BJ (cell line): Measurements from ENCODE around the gene RIOX2. TPM values are rescaled to one million over a fixed set of nuclear protein-coding genes. Genes with fewer than 3 reads are reported as not detected.
"Not testable (repeated sequence)": the region's sequence is repeated elsewhere in the genome, so short reads cannot be mapped to it uniquely, and the experiment has no call there.

Experiments
- CTCF ChIA-PET: fragments of 350-600 bp; formaldehyde crosslinking; extraction: SDS; loops from one replicate; lab custom pipeline; 2021; ENCODE audit warnings: antibody characterized with exemption, inconsistent platforms; lab: Yijun Ruan, JAX
- POLR2A ChIA-PET: fragments of 300-600 bp; sonication (Branson Sonifier 250); formaldehyde crosslinking; extraction: SDS; loops from one replicate; lab custom pipeline; 2021; ENCODE audit warnings: antibody characterized with exemption; lab: Charles Lee
- DNase-seq: peaks from one replicate; pipeline ENCODE4 v3.0.0-alpha.2; 2011; ENCODE audit warnings: low read depth
- H3K27me3 ChIP-seq: 2 replicates; pipeline ENCODE4 v1.6.0; 2011; ENCODE audit warnings: low read length; ENCODE audit not compliant: control insufficient read depth, insufficient read depth
- H3K36me3 ChIP-seq: 2 replicates; pipeline ENCODE4 v1.5.1; 2011; ENCODE audit warnings: low read length; ENCODE audit not compliant: control insufficient read depth, insufficient read depth
- H3K4me3 ChIP-seq: 2 replicates; pipeline ENCODE4 v1.5.1; 2011; ENCODE audit warnings: low read depth, mild to moderate bottlenecking, control low read depth, low read length
- polyA plus RNA-seq: library from polyadenylated mRNA; depleted of rRNA; stranded (reverse); fragments of >200 nt; gene quantifications from 2 replicates; pipeline ENCODE4 v1.2.3, GENCODE V29; 2011
- TF ChIP-seq, protein P1 (sequence below): IDR thresholded peaks from 2 replicates; pipeline ENCODE4 v1.5.1; 2011; ENCODE audit warnings: low read depth, mild to moderate bottlenecking, control low read depth, inconsistent platforms, low read length, moderate library complexity; ENCODE audit not compliant: insufficient read depth

The RIOX2 gene
- polyA plus RNA-seq, 1 experiment = 19.6 TPM

DNA sequence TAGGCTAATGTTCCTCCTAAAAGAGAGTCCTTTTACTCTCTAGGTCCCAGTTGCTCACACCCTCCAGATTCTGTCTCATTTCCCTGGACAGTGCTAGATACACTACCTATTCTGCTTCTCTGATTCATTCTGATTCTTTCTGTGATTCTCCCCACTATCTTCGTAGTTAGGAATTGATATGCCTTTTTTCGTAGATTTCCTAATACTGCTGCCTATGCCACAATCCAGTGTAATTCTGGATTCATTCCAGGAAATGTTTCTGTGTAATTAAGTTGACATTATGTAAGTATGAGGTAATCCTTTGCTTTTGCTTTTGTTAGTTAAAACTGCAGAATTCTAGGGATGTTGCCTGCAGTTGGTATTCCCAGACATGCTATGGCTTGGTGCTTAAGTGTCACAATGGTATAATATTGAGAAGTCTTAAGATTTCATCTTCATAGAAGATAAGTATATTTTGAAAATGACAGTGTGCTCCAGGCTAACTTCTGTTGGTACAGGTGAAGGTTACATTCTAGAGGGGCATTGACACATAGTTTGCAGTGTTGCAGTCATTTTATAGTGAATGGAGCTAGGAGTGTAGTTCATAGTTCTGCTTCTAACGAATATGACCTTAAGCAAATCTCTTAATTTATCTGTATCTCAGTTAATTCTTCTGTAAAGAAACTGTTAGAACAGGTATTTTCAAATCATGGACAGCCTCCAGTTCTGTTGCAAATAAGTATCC lies 54.3 kb downstream of the RIOX2 start:
- Histone ChIP-seq H3K36me3 (no peaks in the 10 kb centered on the region; the same call in none of the 2 replicates), H3K27me3 (no peaks in the 10 kb centered on the region), H3K4me3 (no peak overlapping the region)
- TF ChIP-seq, protein P1, sequence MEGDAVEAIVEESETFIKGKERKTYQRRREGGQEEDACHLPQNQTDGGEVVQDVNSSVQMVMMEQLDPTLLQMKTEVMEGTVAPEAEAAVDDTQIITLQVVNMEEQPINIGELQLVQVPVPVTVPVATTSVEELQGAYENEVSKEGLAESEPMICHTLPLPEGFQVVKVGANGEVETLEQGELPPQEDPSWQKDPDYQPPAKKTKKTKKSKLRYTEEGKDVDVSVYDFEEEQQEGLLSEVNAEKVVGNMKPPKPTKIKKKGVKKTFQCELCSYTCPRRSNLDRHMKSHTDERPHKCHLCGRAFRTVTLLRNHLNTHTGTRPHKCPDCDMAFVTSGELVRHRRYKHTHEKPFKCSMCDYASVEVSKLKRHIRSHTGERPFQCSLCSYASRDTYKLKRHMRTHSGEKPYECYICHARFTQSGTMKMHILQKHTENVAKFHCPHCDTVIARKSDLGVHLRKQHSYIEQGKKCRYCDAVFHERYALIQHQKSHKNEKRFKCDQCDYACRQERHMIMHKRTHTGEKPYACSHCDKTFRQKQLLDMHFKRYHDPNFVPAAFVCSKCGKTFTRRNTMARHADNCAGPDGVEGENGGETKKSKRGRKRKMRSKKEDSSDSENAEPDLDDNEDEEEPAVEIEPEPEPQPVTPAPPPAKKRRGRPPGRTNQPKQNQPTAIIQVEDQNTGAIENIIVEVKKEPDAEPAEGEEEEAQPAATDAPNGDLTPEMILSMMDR = no peak
- DNase-seq = no peak
- CTCF ChIA-PET = no interaction called here
- POLR2A ChIA-PET = no interaction called here

DNA sequence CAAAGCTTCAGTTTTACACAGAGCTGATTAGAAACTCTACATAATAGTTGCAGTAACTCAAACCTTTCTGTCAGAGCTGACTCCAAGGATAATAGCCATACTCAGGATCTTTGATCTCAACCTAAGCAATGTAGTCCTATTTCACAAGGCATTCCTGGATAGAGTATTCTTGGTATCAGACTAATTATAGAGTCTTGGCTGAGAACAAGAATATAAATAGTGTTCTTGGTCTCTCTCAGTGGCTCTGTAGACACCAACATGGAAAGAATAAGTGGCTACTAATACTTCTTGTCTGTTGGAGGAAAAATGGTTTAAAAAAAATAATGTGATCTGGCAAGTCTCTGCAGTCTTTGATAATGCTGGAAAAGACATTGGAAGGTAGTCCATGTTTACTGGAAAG lies 55.7 kb downstream of the RIOX2 start:
- CTCF ChIA-PET = no interaction called here
- DNase-seq = no peak
- POLR2A ChIA-PET = no interaction called here

DNA sequence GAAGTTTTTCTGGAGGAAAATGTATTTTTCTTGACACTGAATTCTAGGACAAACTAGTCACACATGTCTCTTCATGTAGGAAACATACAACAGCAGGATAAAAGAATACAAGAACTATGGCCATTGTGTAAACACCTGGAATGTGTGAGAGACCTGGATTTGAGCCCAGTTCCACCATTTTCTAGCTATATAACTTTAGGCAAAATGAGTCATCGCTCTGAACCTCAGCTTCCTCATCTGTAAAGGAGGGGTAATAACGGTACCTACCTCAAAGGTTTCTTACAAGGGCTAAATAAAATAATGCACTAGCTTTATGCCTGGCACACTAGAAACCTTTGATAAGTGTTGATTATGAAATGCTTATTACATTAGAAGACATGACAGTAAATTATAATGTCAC lies 57.8 kb downstream of the RIOX2 start:
- ChIA-PET CTCF (interaction anchor here (0.6 to 0.9 kb wide), 2 partner anchors 121 to 132 kb away, joined by 3 read pairs; no protein-coding TSS in a partner anchor), POLR2A (no interaction called here)
- Histone ChIP-seq H3K4me3 (no peak overlapping the region), H3K27me3 (no peaks in the 10 kb centered on the region), H3K36me3 (no peaks in the 10 kb centered on the region; the same call in 1 of the 2 replicates)
- no peak for DNase-seq
- TF ChIP-seq, protein P1 = no peak

More for the DNA sequence above, 55.7 kb downstream of the RIOX2 start:
- TF ChIP-seq, protein P1 = no peak
- Histone ChIP-seq H3K36me3 (no peaks in the 10 kb centered on the region; the same call in none of the 2 replicates), H3K4me3 (no peak overlapping the region), H3K27me3 (no peaks in the 10 kb centered on the region)

DNA sequence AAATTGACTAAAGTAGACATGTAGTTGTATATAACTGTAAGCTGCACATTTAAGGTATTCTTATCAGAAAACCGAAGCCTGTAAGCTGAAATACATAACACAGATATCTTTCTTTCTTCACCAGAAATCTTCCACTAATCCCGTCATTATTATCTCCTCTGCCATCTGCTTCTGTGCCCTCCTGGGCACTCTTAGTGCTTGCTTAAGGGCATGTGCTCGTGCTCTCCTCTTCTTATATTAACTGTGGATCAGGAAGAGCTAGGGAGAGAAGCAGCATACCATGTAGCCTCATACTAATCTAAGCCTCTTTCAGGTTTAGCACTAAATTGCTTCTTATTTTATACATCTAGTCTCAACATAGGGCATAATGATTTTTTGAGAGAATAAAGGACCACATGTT lies 60.8 kb downstream of the RIOX2 start:
- TF ChIP-seq, protein P1 = no peak
- POLR2A ChIA-PET = no interaction called here
- CTCF ChIA-PET = no interaction called here
- no peaks in the 10 kb centered on the region for H3K27me3 ChIP-seq
- DNase-seq = no peak
- H3K36me3 ChIP-seq = no peaks in the 10 kb centered on the region; the same call in 1 of the 2 replicates
- H3K4me3 ChIP-seq = no peak overlapping the region

DNA sequence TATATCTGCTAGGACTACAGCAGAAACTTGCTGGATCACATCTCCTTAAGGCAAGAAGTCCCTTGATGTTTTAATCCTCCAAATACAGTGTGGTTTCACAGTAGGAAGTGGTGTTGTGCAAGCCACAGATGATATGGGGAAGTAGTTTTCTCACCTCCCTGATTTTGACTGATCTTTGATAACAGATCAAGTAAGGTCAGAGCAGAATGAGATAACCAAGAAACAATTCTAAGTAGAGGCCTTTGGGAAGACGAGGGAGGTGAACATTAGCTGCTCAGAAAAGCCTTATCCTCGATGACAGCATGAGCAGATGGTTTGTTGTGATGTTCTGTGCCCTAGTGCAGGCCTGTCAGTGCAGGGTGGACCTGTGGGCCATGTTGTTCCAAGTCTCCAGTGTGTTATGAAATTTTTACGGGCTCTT lies 61.3 kb downstream of the RIOX2 start:
- CTCF ChIA-PET = no interaction called here
- no peak for DNase-seq
- no peak overlapping the region for H3K4me3 ChIP-seq
- H3K27me3 ChIP-seq = no peaks in the 10 kb centered on the region
- H3K36me3 ChIP-seq = no peaks in the 10 kb centered on the region; the same call in 1 of the 2 replicates
- POLR2A ChIA-PET = no interaction called here
- TF ChIP-seq, protein P1 = no peak

DNA sequence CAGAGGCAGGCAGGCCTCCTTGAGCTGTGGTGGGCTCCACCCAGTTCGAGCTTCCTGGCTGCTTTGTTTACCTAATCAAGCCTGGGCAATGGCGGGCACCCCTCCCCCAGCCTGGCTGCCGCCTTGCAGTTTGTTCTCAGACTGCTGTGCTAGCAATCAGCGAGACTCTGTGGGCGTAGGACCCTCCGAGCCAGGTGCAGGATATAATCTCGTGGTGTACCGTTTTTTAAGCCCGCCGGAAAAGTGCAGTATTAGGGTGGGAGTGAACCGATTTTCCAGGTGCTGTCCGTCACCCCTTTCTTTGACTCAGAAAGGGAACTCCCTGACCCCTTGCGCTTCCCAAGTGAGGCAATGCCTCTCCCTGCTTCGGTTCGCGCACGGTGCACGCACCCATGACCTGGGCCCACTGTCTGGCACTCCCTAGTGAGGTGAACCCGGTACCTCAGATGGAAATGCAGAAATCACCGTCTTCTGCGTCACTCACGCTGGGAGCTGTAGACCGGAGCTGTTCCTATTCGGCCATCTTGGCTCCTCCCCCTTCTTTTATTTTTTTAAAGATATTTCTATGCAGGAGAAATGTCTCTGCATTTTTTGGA lies 61.9 kb downstream of the RIOX2 start:
- H3K4me3 ChIP-seq, CTCF ChIA-PET, DNase-seq, H3K27me3 ChIP-seq, H3K36me3 ChIP-seq, POLR2A ChIA-PET: not testable (repeated sequence)

- CTCF ChIA-PET, POLR2A ChIA-PET, H3K36me3 ChIP-seq, H3K4me3 ChIP-seq, DNase-seq, H3K27me3 ChIP-seq: not testable (repeated sequence)
Measured at GRCh38 chr3:97909830-97910229, 62.4 kb downstream of the RIOX2 start.
